ENCODE measurements around the gene EXPH5.

The EXPH5 gene

GRCh38 chr11:108486828-108487227 is 106.7 kb downstream of the EXPH5 start:
- DNase-seq (ENCODE audit: low read depth) = no peak
- TF ChIP-seq, protein P1, sequence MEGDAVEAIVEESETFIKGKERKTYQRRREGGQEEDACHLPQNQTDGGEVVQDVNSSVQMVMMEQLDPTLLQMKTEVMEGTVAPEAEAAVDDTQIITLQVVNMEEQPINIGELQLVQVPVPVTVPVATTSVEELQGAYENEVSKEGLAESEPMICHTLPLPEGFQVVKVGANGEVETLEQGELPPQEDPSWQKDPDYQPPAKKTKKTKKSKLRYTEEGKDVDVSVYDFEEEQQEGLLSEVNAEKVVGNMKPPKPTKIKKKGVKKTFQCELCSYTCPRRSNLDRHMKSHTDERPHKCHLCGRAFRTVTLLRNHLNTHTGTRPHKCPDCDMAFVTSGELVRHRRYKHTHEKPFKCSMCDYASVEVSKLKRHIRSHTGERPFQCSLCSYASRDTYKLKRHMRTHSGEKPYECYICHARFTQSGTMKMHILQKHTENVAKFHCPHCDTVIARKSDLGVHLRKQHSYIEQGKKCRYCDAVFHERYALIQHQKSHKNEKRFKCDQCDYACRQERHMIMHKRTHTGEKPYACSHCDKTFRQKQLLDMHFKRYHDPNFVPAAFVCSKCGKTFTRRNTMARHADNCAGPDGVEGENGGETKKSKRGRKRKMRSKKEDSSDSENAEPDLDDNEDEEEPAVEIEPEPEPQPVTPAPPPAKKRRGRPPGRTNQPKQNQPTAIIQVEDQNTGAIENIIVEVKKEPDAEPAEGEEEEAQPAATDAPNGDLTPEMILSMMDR (IDR thresholded peaks at IDR 0.05; ENCODE audit: low read depth, low read length, missing control alignments) = no peak

DNA sequence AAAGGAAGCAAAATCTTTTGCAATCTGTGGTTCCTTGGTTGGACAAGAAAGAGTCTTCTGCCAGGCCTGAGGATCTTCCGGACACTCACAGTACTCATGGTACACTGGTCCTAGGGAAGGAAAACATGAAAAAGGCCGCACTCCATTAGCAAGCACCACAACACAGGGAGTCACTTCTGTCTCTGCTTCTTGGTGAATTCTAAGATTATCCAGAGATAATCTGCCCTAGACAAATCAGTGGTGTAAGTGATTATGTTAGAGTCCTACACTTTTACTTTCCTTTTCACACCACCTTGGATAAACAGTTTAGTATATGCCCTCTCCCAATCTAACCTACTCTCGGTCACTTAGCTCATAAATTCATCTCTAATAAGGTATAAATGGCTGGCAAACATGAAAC is 107.2 kb downstream of the EXPH5 start:
- no peak for DNase-seq (ENCODE audit: low read depth)
- no peak overlapping the region for H3K4me3 ChIP-seq (ENCODE audit: low read depth, low read length)
- TF ChIP-seq, protein P1 (IDR thresholded peaks at IDR 0.05; ENCODE audit: low read depth, low read length, missing control alignments) = no peak

More at GRCh38 chr11:108486828-108487227, 106.7 kb downstream of the EXPH5 start:
- no peak overlapping the region for H3K4me3 ChIP-seq (ENCODE audit: low read depth, low read length)

GRCh38 chr11:108483163-108483562 is 110.4 kb downstream of the EXPH5 start:
- TF ChIP-seq, protein P1 (IDR thresholded peaks at IDR 0.05; ENCODE audit: low read depth, low read length, missing control alignments) = no peak
- DNase-seq (ENCODE audit: low read depth) = no peak
- no peak overlapping the region for H3K4me3 ChIP-seq (ENCODE audit: low read depth, low read length)

DNA sequence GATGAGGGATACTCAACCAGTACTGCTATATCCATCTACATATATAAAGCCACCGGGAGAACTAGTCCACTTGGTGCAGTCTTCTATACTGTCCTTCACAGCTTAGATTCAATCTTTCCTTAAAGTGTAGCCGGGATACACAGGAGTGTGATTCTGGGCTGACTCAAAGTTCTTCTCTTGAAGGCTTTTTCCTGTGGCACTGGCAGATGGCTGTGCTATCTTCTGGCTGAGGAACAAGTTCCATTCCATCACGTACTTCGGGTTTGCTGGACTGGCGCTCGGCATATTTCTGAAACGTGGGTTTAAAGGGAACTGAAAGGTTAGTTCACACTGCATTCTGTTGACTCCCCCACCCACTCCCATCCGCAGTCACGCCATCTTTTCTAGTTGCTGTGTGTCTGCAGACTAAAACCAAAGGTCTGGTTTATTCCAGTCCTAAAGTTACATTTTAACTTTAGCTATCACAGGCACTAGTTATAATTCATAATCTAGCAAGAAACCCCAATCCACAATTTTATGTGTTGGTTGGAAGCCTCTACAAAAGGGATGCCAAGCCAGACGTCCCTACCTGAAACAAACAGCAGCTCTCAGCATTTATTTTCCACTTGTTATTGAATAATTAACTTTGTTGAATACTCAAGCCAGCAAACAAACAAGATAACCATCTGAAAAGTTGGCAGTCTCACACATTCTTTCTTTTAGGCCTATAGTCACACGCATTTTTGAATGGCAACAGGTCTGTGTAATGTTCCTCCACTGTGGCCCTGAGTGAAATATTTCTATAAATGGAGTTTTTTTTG is 118.7 kb downstream of the EXPH5 start:
- no peak overlapping the region for H3K4me3 ChIP-seq (ENCODE audit: low read depth, low read length)
- TF ChIP-seq, protein P1 (IDR thresholded peaks at IDR 0.05; ENCODE audit: low read depth, low read length, missing control alignments) = no peak
- no peak for DNase-seq (ENCODE audit: low read depth)

DNA sequence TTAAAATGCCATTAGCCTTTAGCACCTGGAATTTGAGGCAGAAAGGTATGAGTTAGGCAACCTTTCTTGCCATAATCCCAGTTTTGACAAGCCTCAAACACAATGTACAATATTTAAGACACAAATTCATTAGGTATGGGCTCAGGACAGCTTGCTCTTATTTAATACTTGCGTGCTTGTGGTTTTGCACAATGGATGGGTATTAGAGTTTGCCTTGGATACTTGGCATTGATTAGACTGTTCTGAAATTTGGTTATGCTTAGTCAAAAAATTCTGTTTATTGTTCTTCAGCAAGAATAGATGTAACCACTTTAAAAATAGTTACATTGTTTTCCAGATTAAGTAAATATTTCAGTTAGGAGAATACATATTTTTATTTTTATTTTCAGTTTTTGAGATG is 120.9 kb downstream of the EXPH5 start:
- no peak overlapping the region for H3K4me3 ChIP-seq (ENCODE audit: low read depth, low read length)
- no peak for DNase-seq (ENCODE audit: low read depth)
- TF ChIP-seq, protein P1 (IDR thresholded peaks at IDR 0.05; ENCODE audit: low read depth, low read length, missing control alignments) = no peak

GRCh38 chr11:108468478-108468864 is 125.1 kb downstream of the EXPH5 start:
- DNase-seq (ENCODE audit: low read depth) = no peak
- TF ChIP-seq, protein P1 (IDR thresholded peaks at IDR 0.05; ENCODE audit: low read depth, low read length, missing control alignments) = no peak
- H3K4me3 ChIP-seq (ENCODE audit: low read depth, low read length) = no peak overlapping the region
